Stomach (tissue), 9 donors: ENCODE data around the gene ARHGAP4. TPM values are rescaled to one million over a fixed set of nuclear protein-coding genes. Genes with fewer than 3 reads are reported as not detected.

Experiments used
- DNase-seq, 2 donors: peaks; one replicate each; pipeline versions ENCODE4 v3.0.0 to v3.0.0-alpha.2; 2013 to 2019
- H3K27ac ChIP-seq, 5 donors: fragments of 200-600 bp in 4 of 5; sonication (generic) in 4 of 5; one replicate each; pipeline ENCODE4 v1.5.1; 2013 to 2019; ENCODE audit warnings: mild to moderate bottlenecking in 1 of 5, moderate library complexity in 1 of 5
- H3K27me3 ChIP-seq, 3 donors: fragments of 200-600 bp; sonication (generic); one replicate each; pipeline ENCODE4 v1.5.1; 2017 to 2019; ENCODE audit warnings: mixed run types in 1 of 3
- H3K36me3 ChIP-seq, 4 donors: fragments of 200-600 bp; sonication (generic); 1 replicate in 3 of 4; 2 replicates in 1 of 4; pipeline ENCODE4 v1.5.1; 2016 to 2019
- H3K4me1 ChIP-seq, 4 donors: fragments of 200-600 bp; sonication (generic); one replicate each; pipeline ENCODE4 v1.5.1; 2016 to 2019
- H3K4me3 ChIP-seq, 4 donors: fragments of 200-600 bp; sonication (generic) in 3 of 4; one replicate each; pipeline ENCODE4 v1.5.1; 2016 to 2019; ENCODE audit warnings: mild to moderate bottlenecking in 1 of 4
- H3K9me3 ChIP-seq, 4 donors: fragments of 200-600 bp; sonication (generic); one replicate each; pipeline ENCODE4 v1.5.1; 2016 to 2019
- EP300 ChIP-seq: sonication (generic); formaldehyde crosslinking; IDR thresholded peaks from one replicate; pipeline ENCODE4 v1.6.1; 2017; ENCODE audit warnings: antibody characterized with exemption
- POLR2A ChIP-seq, 4 donors: fragments of 450-650 bp; IDR thresholded peaks; one replicate each; pipeline ENCODE4 v1.6.1; 2016; ENCODE audit warnings: antibody characterized with exemption in 4 of 4, control low read depth in 2 of 4, mild to moderate bottlenecking in 1 of 4, moderate library complexity in 1 of 4
- POLR2AphosphoS5 ChIP-seq, 3 donors: sonication (generic); formaldehyde crosslinking; IDR thresholded peaks; one replicate each; pipeline ENCODE4 v1.6.1; 2016; ENCODE audit warnings: antibody characterized with exemption in 3 of 3
- whole genome bisulfite sequencing, 5 donors: extraction: QIAGEN DNeasy Blood & Tissue Kit in 3 of 5; methylation state at CpG; one replicate each; pipeline versions ENCODE4 v1.1.5 to v1.1.7; 2013 to 2018; 5-methylcytosine and 5-hydroxymethylcytosine counted together
- intact Hi-C: fragments of 100-400 bp; cut with DNase I; formaldehyde crosslinking; loops from one replicate; pipeline ENCODE4 v1.15.1; 2023; ENCODE audit warnings: low total_unique reads
- polyA plus RNA-seq, 3 donors: library from polyadenylated mRNA; stranded (reverse); fragments of 200-250 nt; gene quantifications; one replicate each; pipeline ENCODE4 v1.2.3, GENCODE V29; 2013
- total RNA-seq, 5 donors: library from RNA; depleted of rRNA; stranded (reverse); fragments of >200 nt; gene quantifications; one replicate each; pipeline versions ENCODE4 v1.1.0 to v1.2.3, GENCODE V29; 2014 to 2016
- TF ChIP-seq, protein P1 (sequence below), 7 experiments: fragments of 450-650 bp in 4 of 7; fragments of 200-600 bp in 3 of 7; sonication (generic) in 3 of 7; IDR thresholded peaks; one replicate each; pipeline ENCODE4 v1.5.1; 2016 to 2019; ENCODE audit warnings: antibody characterized with exemption in 7 of 7, control low read depth in 2 of 7, mild to moderate bottlenecking in 1 of 7
- donor health status: healthy with polysubstance abuse.
- donor health status: Bipolar disorder and iron deficiency.
- donor health status: healthy.

Gene ARHGAP4
- total and polyA plus RNA-seq, 8 donors, result 18.5 to 93.9 (median 40.3) TPM

DNA sequence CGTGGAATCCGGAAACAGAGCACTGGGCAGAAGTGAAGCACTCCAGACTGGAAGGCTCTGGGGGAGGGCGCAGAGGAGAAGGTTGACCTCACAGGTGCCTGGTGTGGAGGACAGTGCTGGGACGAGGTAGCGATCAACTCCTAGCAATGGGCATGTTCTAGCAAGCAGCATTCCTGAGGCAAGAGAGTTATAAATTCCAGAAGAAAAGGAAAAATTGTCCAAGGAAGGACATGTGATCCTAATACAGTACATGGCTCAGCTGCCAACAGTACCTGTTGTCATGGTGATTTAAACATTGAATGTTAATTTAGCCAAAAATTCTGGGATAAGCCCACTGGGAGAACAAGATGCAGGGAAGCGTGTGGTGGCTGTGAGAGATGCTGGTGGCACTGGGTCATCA, 8.2 kb downstream of the ARHGAP4 start:
- intact Hi-C loops, result no loop called here
- 83 to 94% (median 84%) methylated on average over 6 of the region's 6 CpGs for WGBS, 5 donors
- DNase-seq, result peak in 1 of 2 donors; percentile 1

DNA sequence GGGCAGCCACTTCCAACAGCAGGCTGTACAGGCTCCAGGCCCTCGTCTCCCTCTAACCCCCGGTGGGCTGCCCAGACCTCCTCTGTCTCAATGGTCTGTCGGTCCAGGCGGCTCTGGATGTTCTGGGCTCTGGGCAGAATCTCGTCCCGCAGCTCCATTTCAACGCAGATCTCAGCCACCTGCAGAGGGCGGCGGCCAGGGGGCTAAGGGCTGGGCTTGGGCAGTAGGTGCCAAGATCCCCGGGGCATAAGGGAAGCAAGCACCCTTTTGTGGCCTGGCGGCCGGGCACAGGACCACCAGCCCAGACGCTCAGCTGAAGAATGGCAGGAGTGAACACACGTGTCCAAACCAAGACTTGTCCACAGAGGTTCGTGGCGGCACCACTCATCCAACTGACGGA, 12.4 kb downstream of the ARHGAP4 start:
- H3K27me3 ChIP-seq, result peaks cover 0 to 13% (median 0%) of the 10 kb centered on the region in 3 donors

More for the DNA sequence above, 8.2 kb downstream of the ARHGAP4 start:
- peaks cover 0 to 17% (median 0%) of the 10 kb centered on the region in 3 donors for H3K27me3 ChIP-seq
- peaks cover 0 to 23% (median under 1%) of the 10 kb centered on the region in 4 donors for H3K36me3 ChIP-seq
- TF ChIP-seq POLR2A (IDR thresholded peaks at IDR 0.05), result no peak
- no peak for TF ChIP-seq EP300
- TF ChIP-seq, protein P1, sequence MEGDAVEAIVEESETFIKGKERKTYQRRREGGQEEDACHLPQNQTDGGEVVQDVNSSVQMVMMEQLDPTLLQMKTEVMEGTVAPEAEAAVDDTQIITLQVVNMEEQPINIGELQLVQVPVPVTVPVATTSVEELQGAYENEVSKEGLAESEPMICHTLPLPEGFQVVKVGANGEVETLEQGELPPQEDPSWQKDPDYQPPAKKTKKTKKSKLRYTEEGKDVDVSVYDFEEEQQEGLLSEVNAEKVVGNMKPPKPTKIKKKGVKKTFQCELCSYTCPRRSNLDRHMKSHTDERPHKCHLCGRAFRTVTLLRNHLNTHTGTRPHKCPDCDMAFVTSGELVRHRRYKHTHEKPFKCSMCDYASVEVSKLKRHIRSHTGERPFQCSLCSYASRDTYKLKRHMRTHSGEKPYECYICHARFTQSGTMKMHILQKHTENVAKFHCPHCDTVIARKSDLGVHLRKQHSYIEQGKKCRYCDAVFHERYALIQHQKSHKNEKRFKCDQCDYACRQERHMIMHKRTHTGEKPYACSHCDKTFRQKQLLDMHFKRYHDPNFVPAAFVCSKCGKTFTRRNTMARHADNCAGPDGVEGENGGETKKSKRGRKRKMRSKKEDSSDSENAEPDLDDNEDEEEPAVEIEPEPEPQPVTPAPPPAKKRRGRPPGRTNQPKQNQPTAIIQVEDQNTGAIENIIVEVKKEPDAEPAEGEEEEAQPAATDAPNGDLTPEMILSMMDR (IDR thresholded peaks at IDR 0.05), result no peak
- TF ChIP-seq POLR2AphosphoS5 (IDR thresholded peaks at IDR 0.05), result no peak
- no peaks in the 10 kb centered on the region for H3K9me3 ChIP-seq
- peaks cover 0 to 20% (median 15%) of the 10 kb centered on the region in 4 donors for H3K4me1 ChIP-seq
- no peak overlapping the region for H3K4me3 ChIP-seq
- H3K27ac ChIP-seq, result no peak overlapping the region

DNA sequence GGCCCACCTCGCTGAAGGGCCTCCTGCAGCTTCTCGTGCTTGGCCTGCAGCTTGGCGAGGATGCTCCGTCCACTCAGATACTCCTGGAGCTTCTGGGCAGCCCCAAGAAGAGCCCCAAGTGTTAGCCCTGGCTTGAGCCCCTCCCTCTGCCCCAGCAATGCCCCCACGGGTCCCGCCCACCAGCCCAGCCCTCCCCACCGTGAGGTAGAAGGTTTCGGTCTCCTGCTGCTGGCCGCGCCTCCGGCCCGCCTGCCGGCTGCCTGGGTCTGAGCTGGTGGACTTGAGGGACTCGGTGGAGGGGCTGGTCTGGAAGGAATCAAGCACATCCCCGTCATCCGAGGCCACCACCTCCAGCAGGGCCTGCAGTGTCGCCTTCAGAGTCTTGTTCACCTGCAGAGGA, 12.9 kb downstream of the ARHGAP4 start:
- Histone ChIP-seq H3K4me1 (no peaks in the 10 kb centered on the region), H3K27me3 (peaks cover 0 to 14% (median 0%) of the 10 kb centered on the region in 3 donors), H3K27ac (no peak overlapping the region), H3K4me3 (no peak overlapping the region), H3K36me3 (peaks cover 0 to 20% (median 2%) of the 10 kb centered on the region in 4 donors), H3K9me3 (no peaks in the 10 kb centered on the region)
- DNase-seq, result peak in 1 of 2 donors; percentile 7
- WGBS, 5 donors, result 69 to 81% (median 78%) methylated on average over 4 to 17 of the region's 17 CpGs
- intact Hi-C loops, result no loop called here
- no peak for TF ChIP-seq EP300
- TF ChIP-seq POLR2AphosphoS5 (IDR thresholded peaks at IDR 0.05), result no peak
- TF ChIP-seq, protein P1 (IDR thresholded peaks at IDR 0.05), result no peak

More for the DNA sequence above, 12.4 kb downstream of the ARHGAP4 start:
- no peak overlapping the region for H3K27ac ChIP-seq
- DNase-seq, result no peak
- no peaks in the 10 kb centered on the region for H3K4me1 ChIP-seq
- intact Hi-C loops, result no loop called here
- H3K9me3 ChIP-seq, result no peaks in the 10 kb centered on the region
- peaks cover 0 to 25% (median 2%) of the 10 kb centered on the region in 4 donors for H3K36me3 ChIP-seq
- WGBS, 5 donors, result 84 to 98% (median 90%) methylated on average over 5 to 17 of the region's 17 CpGs
- no peak overlapping the region for H3K4me3 ChIP-seq
- TF ChIP-seq POLR2AphosphoS5 (IDR thresholded peaks at IDR 0.05), result no peak
- TF ChIP-seq, protein P1 (IDR thresholded peaks at IDR 0.05), result no peak
- no peak for TF ChIP-seq POLR2A (IDR thresholded peaks at IDR 0.05)
- TF ChIP-seq EP300, result no peak

DNA sequence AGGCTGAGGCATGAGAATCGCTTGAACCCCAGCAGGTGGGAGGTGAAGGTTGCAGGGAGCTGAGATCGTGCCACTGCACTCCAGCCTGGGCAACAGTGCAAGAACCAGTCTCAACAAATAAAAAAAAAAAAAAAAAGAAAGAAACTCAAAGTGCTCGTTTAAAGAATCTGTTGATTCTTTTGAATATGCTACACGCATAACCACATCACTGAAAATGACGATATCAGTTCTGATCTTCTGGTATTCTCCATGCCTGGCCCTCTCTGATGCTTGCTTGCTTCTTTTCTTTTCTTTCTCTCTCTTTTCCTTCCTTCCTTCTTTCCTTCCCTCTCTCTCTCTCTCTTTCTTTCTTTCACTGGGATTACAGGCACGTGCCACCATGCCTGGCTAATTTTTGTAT, 14.3 kb downstream of the ARHGAP4 start:
- Histone ChIP-seq H3K27me3 (peaks cover 0 to 19% (median 0%) of the 10 kb centered on the region in 3 donors), H3K27ac (no peak overlapping the region), H3K36me3 (peaks cover 0 to 16% (median 2%) of the 10 kb centered on the region in 4 donors), H3K9me3 (no peaks in the 10 kb centered on the region), H3K4me1 (no peaks in the 10 kb centered on the region), H3K4me3 (no peak overlapping the region)
- TF ChIP-seq POLR2A (IDR thresholded peaks at IDR 0.05), result no peak
- TF ChIP-seq, protein P1 (IDR thresholded peaks at IDR 0.05), result no peak
- TF ChIP-seq EP300, result no peak
- no peak for TF ChIP-seq POLR2AphosphoS5 (IDR thresholded peaks at IDR 0.05)
- DNase-seq, result no peak
- WGBS, 5 donors, result 73 to 86% (median 85%) methylated on average over 5 to 6 of the region's 6 CpGs
- intact Hi-C loops, result no loop called here
